K562 (cell line): Measurements from ENCODE around the gene KCNK6. TPM values are rescaled to one million over a fixed set of nuclear protein-coding genes. Genes with fewer than 3 reads are reported as not detected.

Experiments
- ATAC-seq: fragments of 200-7000 bp; cut with Tn5 transposase; 3 replicates; pipeline ENCODE4 v1.9.1; 2020; ENCODE audit warnings: moderate library complexity
- BruUV-seq: library from RNA; stranded (reverse); fragments of 400-500 nt; replicated peaks from 2 replicates; lab custom pipeline; 2021; lab: Mats Ljungman, UMichigan
- CTCF ChIA-PET: fragments of 300-600 bp; formaldehyde crosslinking; extraction: SDS; loops from one replicate; lab custom pipeline; 2021; ENCODE audit warnings: low intra/inter-chr PET ratio; lab: Yijun Ruan, JAX
- POLR2A ChIA-PET: fragments of 300-600, 350-650 bp; sonication (Branson Sonifier 250); formaldehyde crosslinking; extraction: SDS; loops from one replicate; lab custom pipeline; 2021; ENCODE audit warnings: antibody characterized with exemption, inconsistent platforms; lab: Yijun Ruan, JAX
- DNase-seq, 4 experiments: peaks; one replicate each; pipeline versions ENCODE4 v3.0.0 to v3.0.0-alpha.2; 2011 to 2018; ENCODE audit warnings: low spot score in 3 of 4, mixed read lengths in 3 of 4; ENCODE audit errors: extremely low read depth in 1 of 4
- FAIRE-seq: peaks from 2 replicates; lab custom pipeline; 2011; peaks lifted over from hg19 to GRCh38; lab: Jason Lieb, UNC
- H2AFZ ChIP-seq: 2 replicates; pipeline ENCODE4 v1.6.0; 2011; ENCODE audit warnings: low read depth, low read length, control low read depth, inconsistent platforms
- H3K27ac ChIP-seq: fragments of 200-600 bp; 3 replicates; pipeline ENCODE4 v1.8.0; 2011; ENCODE audit warnings: low read depth, mild to moderate bottlenecking, control low read depth, inconsistent platforms, low read length, moderate library complexity, mixed read lengths; ENCODE audit errors: extremely low read depth
- H3K27me3 ChIP-seq, 2 experiments: fragments of 300-600 bp in 1 of 2; 2 replicates in 1 of 2; 3 replicates in 1 of 2; pipeline versions ENCODE4 v1.6.0 to v1.8.0; 2011; ENCODE audit warnings: inconsistent platforms in 2 of 2, low read length in 2 of 2, mild to moderate bottlenecking in 1 of 2, mixed read lengths in 1 of 2, moderate library complexity in 1 of 2; ENCODE audit not compliant: control insufficient read depth in 2 of 2, insufficient read depth in 2 of 2
- H3K36me3 ChIP-seq: fragments of 300-600 bp; 3 replicates; pipeline ENCODE4 v1.8.0; 2011; ENCODE audit warnings: mild to moderate bottlenecking, low read length, inconsistent platforms; ENCODE audit not compliant: control insufficient read depth, insufficient read depth
- H3K4me1 ChIP-seq, 2 experiments: fragments of 200-600 bp in 1 of 2; replicated peaks in 1 of 2; 2 replicates in 1 of 2; 3 replicates in 1 of 2; pipeline versions ENCODE4 v1.5.1 to v1.8.0; 2011; ENCODE audit warnings: inconsistent platforms in 2 of 2, low read length in 2 of 2, mild to moderate bottlenecking in 1 of 2, mixed read lengths in 1 of 2, moderate library complexity in 1 of 2; ENCODE audit not compliant: control insufficient read depth in 2 of 2, insufficient read depth in 2 of 2
- H3K4me2 ChIP-seq: 2 replicates; pipeline ENCODE4 v1.6.1; 2011; ENCODE audit warnings: low read length, control low read depth, inconsistent platforms, mixed read lengths; ENCODE audit not compliant: insufficient read depth
- H3K4me3 ChIP-seq: fragments of 200-600 bp; sonication (generic), shearing (Covaris generic); 2 replicates; pipeline ENCODE4 v1.5.1; 2016; ENCODE audit warnings: control low read depth, inconsistent platforms
- H3K79me2 ChIP-seq: fragments of 200-600 bp; 3 replicates; pipeline ENCODE4 v1.8.0; 2011; ENCODE audit warnings: low read length, inconsistent platforms; ENCODE audit not compliant: control insufficient read depth, insufficient read depth
- H3K9ac ChIP-seq, 2 experiments: 2 replicates each; pipeline versions ENCODE4 v1.6.0 to v1.6.1; 2011; ENCODE audit warnings: low read depth in 2 of 2, low read length in 2 of 2, control low read depth in 1 of 2, inconsistent platforms in 1 of 2, mild to moderate bottlenecking in 1 of 2, mixed read lengths in 1 of 2; ENCODE audit not compliant: insufficient read depth in 1 of 2
- H3K9me1 ChIP-seq: one replicate; pipeline ENCODE4 v1.6.0; 2011; ENCODE audit warnings: inconsistent platforms, mild to moderate bottlenecking, low read length, moderate library complexity; ENCODE audit not compliant: control insufficient read depth, insufficient read depth
- H3K9me3 ChIP-seq: replicated peaks from 2 replicates; pipeline ENCODE4 v1.5.1; 2011; ENCODE audit warnings: low read depth, low read length, inconsistent platforms; ENCODE audit not compliant: control insufficient read depth, insufficient read depth
- H4K20me1 ChIP-seq: replicated peaks from 2 replicates; pipeline ENCODE4 v1.6.1; 2011; ENCODE audit warnings: low read length, inconsistent platforms, mixed read lengths; ENCODE audit not compliant: control insufficient read depth, insufficient read depth
- CCAR2 ChIP-seq: fragments of 200-400 bp; formaldehyde crosslinking; IDR thresholded peaks from 2 replicates; pipeline ENCODE4 v1.6.1; 2017; ENCODE audit warnings: mild to moderate bottlenecking, low read depth, low read length
- ID3 ChIP-seq, 2 experiments: fragments of 250-450 bp in 1 of 2; fragments of 450-650 bp in 1 of 2; sonication (Bioruptor Pico) in 1 of 2; IDR thresholded peaks; 2 replicates each; pipeline versions ENCODE4 v1.6.1 to v1.8.0; 2016 to 2021; ENCODE audit warnings: mild to moderate bottlenecking in 2 of 2, moderate library complexity in 2 of 2, missing compliant biosample characterization in 1 of 2, missing genetic modification characterization in 1 of 2
- MAFG ChIP-seq: fragments of 450-650 bp; conservative IDR thresholded peaks from 2 replicates; pipeline ENCODE4 v1.6.1; 2016; ENCODE audit warnings: missing genetic modification characterization, missing compliant biosample characterization
- SMAD1 ChIP-seq: fragments of 150-350 bp; IDR thresholded peaks from 2 replicates; pipeline ENCODE4 v1.6.1; 2014; ENCODE audit warnings: low read length, low read depth; ENCODE audit not compliant: partially characterized antibody
- ZNF511 ChIP-seq: sonication (generic); formaldehyde crosslinking; IDR thresholded peaks from 2 replicates; pipeline ENCODE4 v1.8.0; 2022; ENCODE audit warnings: mild to moderate bottlenecking, missing genetic modification reagents
- ZNF740 ChIP-seq, 3 experiments: fragments of 200-800 bp in 1 of 3; sonication (Bioruptor generic) in 1 of 3; sonication (generic) in 1 of 3; formaldehyde crosslinking in 1 of 3; IDR thresholded peaks; 2 replicates each; pipeline versions ENCODE4 v1.6.1 to v1.8.0; 2016 to 2022; ENCODE audit warnings: mild to moderate bottlenecking in 2 of 3, missing compliant biosample characterization in 2 of 3, missing genetic modification characterization in 2 of 3, missing genetic modification reagents in 1 of 3
- WGBS: fragments of 100-300 bp; shearing (Covaris generic); methylation state at CpG from one replicate; pipeline ENCODE4 v1.1.6; 2016; ENCODE audit warnings: low coverage, mixed read lengths; ENCODE audit not compliant: insufficient coverage; ENCODE audit errors: missing lambda C conversion rate; 5-methylcytosine and 5-hydroxymethylcytosine counted together
- in situ Hi-C: fragments of 300-500 bp; cut with MboI; formaldehyde crosslinking; loops from 4 replicates; pipeline ENCODE4 v1.15.0; 2018; ENCODE audit warnings: inconsistent platforms, mixed read lengths
- intact Hi-C: fragments of 100-400 bp; cut with micrococcal nuclease; formaldehyde crosslinking; loops from 2 replicates; pipeline ENCODE4 v1.14.2; 2022
- polyA plus RNA-seq, 8 experiments: library from polyadenylated mRNA; depleted of rRNA in 4 of 8; stranded (reverse) in 5 of 8; unstranded in 3 of 8; fragments of >200 nt; fragmentation: Nextera tagmentation in 2 of 8; fragmentation: Illumina TruSeq in 1 of 8; extraction: Ambion mirVana in 2 of 8; extraction: Trizol in 1 of 8; gene quantifications; 2 replicates each; pipeline versions ENCODE4 v1.2.1 to v1.2.3, GENCODE V29; 2011 to 2014; ENCODE audit warnings: inconsistent platforms in 1 of 8, missing spikeins in 1 of 8
- total RNA-seq, 7 experiments: library from RNA; depleted of rRNA in 6 of 7; stranded (reverse); fragments of >200 nt in 6 of 7; fragmentation: Illumina TruSeq in 2 of 7; extraction: Trizol in 2 of 7; gene quantifications; 2 replicates each; pipeline versions ENCODE4 v1.2.1 to v1.2.3, GENCODE V29; 2011 to 2021; ENCODE audit warnings: low replicate concordance in 1 of 7
- TF ChIP-seq, protein P1 (sequence below): sonication (generic); formaldehyde crosslinking; IDR thresholded peaks from 2 replicates; pipeline ENCODE4 v1.8.0; 2022; ENCODE audit warnings: mild to moderate bottlenecking, missing genetic modification reagents, borderline replicate concordance
- TF ChIP-seq, protein P2 (sequence below): fragments of 450-650 bp; IDR thresholded peaks from 2 replicates; pipeline ENCODE4 v1.6.1; 2017; ENCODE audit warnings: antibody characterized with exemption

Gene KCNK6
- total and polyA plus RNA-seq, 9 of the 15 experiments (the other 6 are each of a cell fraction or from before 2014, with no cell fraction given) = 0.05 to 0.42 (median 0.15) TPM

- H2AFZ ChIP-seq = peak within 1 kb of the TSS; percentile 96
- no TSS peak for BruUV-seq
- H3K4me3 ChIP-seq = peak within 1 kb of the TSS; percentile 88
- in situ Hi-C loops = no loop called here
- no peaks in the 10 kb centered on the region; the same call in 1 of the 2 replicates for H3K9me3 ChIP-seq
- peak within 1 kb of the TSS; percentile 93 to 98 for H3K9ac ChIP-seq
- WGBS = under 1% methylated on average over 65 of the region's 65 CpGs
- peak within 1 kb of the TSS; percentile 86 for H3K4me2 ChIP-seq
- H3K27ac ChIP-seq = peak within 1 kb of the TSS; percentile 94
- H3K79me2 ChIP-seq = peaks cover 43% of the 10 kb centered on the region
- no peaks in the 10 kb centered on the region for H3K9me1 ChIP-seq
- POLR2A ChIA-PET = interaction anchor here (0.6 to 3.8 kb wide), 20 partner anchors 8 to 473 kb away, joined by 3 to 28 read pairs (median 4); partner anchors contain the start of genes FAM98C and GGN
- ATAC-seq = peak; percentile 99
- DNase-seq = peak; percentile 97 to 100 (median 98)
- H3K36me3 ChIP-seq = peaks cover 38% of the 10 kb centered on the region; the same call in 2 of the 3 replicates
- FAIRE-seq = peak; percentile 98
- CTCF ChIA-PET = interaction anchor here (1.3 to 1.6 kb wide), 2 partner anchors 39 to 131 kb away, joined by 3 to 8 read pairs; no protein-coding TSS in a partner anchor
- intact Hi-C loops = loop anchor here (1.0 kb wide), 1 partner anchor 38 kb away; no protein-coding TSS in a partner anchor
- peaks cover 10 to 20% of the 10 kb centered on the region in 2 experiments; a peak in 4 of 5 replicates for H3K4me1 ChIP-seq
- no peaks in the 10 kb centered on the region for H3K27me3 ChIP-seq
- H4K20me1 ChIP-seq = peaks cover 16% of the 10 kb centered on the region
- no peak for TF ChIP-seq MAFG (tag)
- peak; percentile 84; the same call in 1 of the 2 replicates for TF ChIP-seq ZNF511 (CRISPR knock-in tag)
- TF ChIP-seq ID3 (CRISPR knock-in tag; IDR thresholded peaks at IDR 0.05) = no peak
- peak; percentile 78 for TF ChIP-seq ID3 (tag; IDR thresholded peaks at IDR 0.05)
- TF ChIP-seq SMAD1 = peak; percentile 79
- TF ChIP-seq, protein P1, sequence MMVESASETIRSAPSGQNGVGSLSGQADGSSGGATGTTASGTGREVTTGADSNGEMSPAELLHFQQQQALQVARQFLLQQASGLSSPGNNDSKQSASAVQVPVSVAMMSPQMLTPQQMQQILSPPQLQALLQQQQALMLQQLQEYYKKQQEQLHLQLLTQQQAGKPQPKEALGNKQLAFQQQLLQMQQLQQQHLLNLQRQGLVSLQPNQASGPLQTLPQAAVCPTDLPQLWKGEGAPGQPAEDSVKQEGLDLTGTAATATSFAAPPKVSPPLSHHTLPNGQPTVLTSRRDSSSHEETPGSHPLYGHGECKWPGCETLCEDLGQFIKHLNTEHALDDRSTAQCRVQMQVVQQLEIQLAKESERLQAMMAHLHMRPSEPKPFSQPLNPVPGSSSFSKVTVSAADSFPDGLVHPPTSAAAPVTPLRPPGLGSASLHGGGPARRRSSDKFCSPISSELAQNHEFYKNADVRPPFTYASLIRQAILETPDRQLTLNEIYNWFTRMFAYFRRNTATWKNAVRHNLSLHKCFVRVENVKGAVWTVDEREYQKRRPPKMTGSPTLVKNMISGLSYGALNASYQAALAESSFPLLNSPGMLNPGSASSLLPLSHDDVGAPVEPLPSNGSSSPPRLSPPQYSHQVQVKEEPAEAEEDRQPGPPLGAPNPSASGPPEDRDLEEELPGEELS = peak; percentile 79; the same call in 1 of the 2 replicates
- no peak for TF ChIP-seq CCAR2
- TF ChIP-seq, protein P2, sequence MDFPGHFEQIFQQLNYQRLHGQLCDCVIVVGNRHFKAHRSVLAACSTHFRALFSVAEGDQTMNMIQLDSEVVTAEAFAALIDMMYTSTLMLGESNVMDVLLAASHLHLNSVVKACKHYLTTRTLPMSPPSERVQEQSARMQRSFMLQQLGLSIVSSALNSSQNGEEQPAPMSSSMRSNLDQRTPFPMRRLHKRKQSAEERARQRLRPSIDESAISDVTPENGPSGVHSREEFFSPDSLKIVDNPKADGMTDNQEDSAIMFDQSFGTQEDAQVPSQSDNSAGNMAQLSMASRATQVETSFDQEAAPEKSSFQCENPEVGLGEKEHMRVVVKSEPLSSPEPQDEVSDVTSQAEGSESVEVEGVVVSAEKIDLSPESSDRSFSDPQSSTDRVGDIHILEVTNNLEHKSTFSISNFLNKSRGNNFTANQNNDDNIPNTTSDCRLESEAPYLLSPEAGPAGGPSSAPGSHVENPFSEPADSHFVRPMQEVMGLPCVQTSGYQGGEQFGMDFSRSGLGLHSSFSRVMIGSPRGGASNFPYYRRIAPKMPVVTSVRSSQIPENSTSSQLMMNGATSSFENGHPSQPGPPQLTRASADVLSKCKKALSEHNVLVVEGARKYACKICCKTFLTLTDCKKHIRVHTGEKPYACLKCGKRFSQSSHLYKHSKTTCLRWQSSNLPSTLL = no peak
- peak; percentile 99 for TF ChIP-seq ZNF740 (CRISPR knock-in tag; IDR thresholded peaks at IDR 0.05)
- peak in 1 of 2 experiments; percentile 89; a peak in 2 of 4 replicates for TF ChIP-seq ZNF740 (tag; IDR thresholded peaks at IDR 0.05)
Observed at GRCh38 chr19:38374332-38375097, 54.9 kb downstream of the KCNK6 start, which contains the start of gene PSMD8. TSS of gene PSMD8 (plus strand) at chr19:38374571. CDS start at chr19:38374602, 31 bp downstream.
